Measurements from ENCODE around the gene ATF6B. TPM values are rescaled to one million over a fixed set of nuclear protein-coding genes. Genes with fewer than 3 reads are reported as not detected.

ATF6B gene
- total and polyA plus RNA-seq, 2 of the 13 experiments (the other 11 are each of a cell fraction or from before 2014, with no cell fraction given): 18.1 to 44.0 TPM

- TF ChIP-seq REST (IDR thresholded peaks at IDR 0.05; ENCODE audit: borderline replicate concordance in 1 of 2, low read depth in 1 of 2, low read length in 2 of 2) (no peak), TIGD3 (CRISPR knock-in tag; IDR thresholded peaks at IDR 0.05; ENCODE audit: borderline replicate concordance) (no peak)
Measured at GRCh38 chr6:32139590-32139989, 11.5 kb upstream of the ATF6B start (continued).

GRCh38 chr6:32137454-32137853 is 9.4 kb upstream of the ATF6B start:
- TF ChIP-seq FOXK2 (IDR thresholded peaks at IDR 0.05): no peak
- TF ChIP-seq ZBED4 (CRISPR knock-in tag; IDR thresholded peaks at IDR 0.05; ENCODE audit: borderline replicate concordance): no peak
- no peak for TF ChIP-seq ZIK1 (CRISPR knock-in tag; IDR thresholded peaks at IDR 0.05; ENCODE audit: borderline replicate concordance, low read depth)
- no peak for TF ChIP-seq HMG20A (CRISPR knock-in tag; IDR thresholded peaks at IDR 0.05; ENCODE audit: borderline replicate concordance)
- CTCF ChIA-PET (ENCODE audit: low intra/inter-chr PET ratio, low total read pairs): no interaction called here
- H3K36me3 ChIP-seq (replicated peaks in 1 of 2; ENCODE audit: control insufficient read depth in 1 of 2, insufficient read depth in 2 of 2, low read length in 2 of 2): no peaks in the 10 kb centered on the region
- H3K4me2 ChIP-seq (ENCODE audit: low read depth, low read length): no peak overlapping the region
- no peak for DNase-seq (ENCODE audit: low spot score)
- H3K4me1 ChIP-seq (ENCODE audit: insufficient read depth, low read length): peaks cover 43% of the 10 kb centered on the region
- POLR2A ChIA-PET: interaction anchor here (0.7 to 1.1 kb wide), 2 partner anchors 9 to 46 kb away, joined by 3 to 5 read pairs; partner anchors contain the start of gene ATF6B
- H4K20me1 ChIP-seq (ENCODE audit: insufficient read depth, low read length): no peaks in the 10 kb centered on the region
- FAIRE-seq: no peak
- no peak overlapping the region for H3K4me3 ChIP-seq (replicated peaks in 1 of 3; ENCODE audit: insufficient read depth in 1 of 3, low read depth in 2 of 3, low read length in 3 of 3)
- no peak for ATAC-seq
- in situ Hi-C loops (cut with HindIII; ENCODE audit: extremely low pct_ligation_motif_present, low pct_unique_long_range_greater_than_20kb) (no loop called here), intact Hi-C loops (cut with micrococcal nuclease; ENCODE audit: unreplicated experiment) (no loop called here)
- H3K9me3 ChIP-seq (ENCODE audit: low read length): no peaks in the 10 kb centered on the region
- H3K9ac ChIP-seq (ENCODE audit: insufficient read depth, low read depth, low read length): no peak overlapping the region
- H3K79me2 ChIP-seq (ENCODE audit: insufficient read depth, low read length): no peaks in the 10 kb centered on the region
- no peak overlapping the region for H2AFZ ChIP-seq (ENCODE audit: low read length)
- no peak overlapping the region for H3K27ac ChIP-seq (ENCODE audit: extremely low read length, insufficient read depth, low read length)
- no TSS peak for BruUV-seq (replicated peaks)
- peaks cover 1 to 6% of the 10 kb centered on the region in 2 experiments; a peak in 2 of 5 replicates for H3K27me3 ChIP-seq (ENCODE audit: control insufficient read depth in 1 of 2, insufficient read depth in 2 of 2, low read length in 2 of 2)

All from HepG2 (cell line).